Measurements from ENCODE around the gene PES1. TPM values are rescaled to one million over a fixed set of nuclear protein-coding genes. Genes with fewer than 3 reads are reported as not detected.

PES1 gene
- total RNA-seq, 1 experiment from 2014 or later = 167 TPM

GRCh38 chr22:30605449-30606110 is 13.9 kb upstream of the PES1 start (continued):
- TF ChIP-seq ATF3 (IDR thresholded peaks at IDR 0.05) = no peak

- no peak overlapping the region for H3K27ac ChIP-seq (ENCODE audit: low read depth, low read length)
Measured at GRCh38 chr22:30604723-30605122, 13.0 kb upstream of the PES1 start.

GRCh38 chr22:30603801-30604200 is 12.1 kb upstream of the PES1 start:
- intact Hi-C loops (cut with micrococcal nuclease) = loop anchor here (2.0 to 10.0 kb wide), 2 partner anchors 151 to 213 kb away; no protein-coding TSS in a partner anchor
- DNase-seq (ENCODE audit: low read depth, low spot score) (no peak), ATAC-seq (no peak)
- no peaks in the 10 kb centered on the region for H3K9me2 ChIP-seq (ENCODE audit: insufficient read depth)
- no peak overlapping the region for H2AFZ ChIP-seq (ENCODE audit: low read depth, low read length, poor library complexity, severe bottlenecking)
- H3K9me3 ChIP-seq (ENCODE audit: control insufficient read depth in 1 of 2, insufficient read depth in 1 of 2, low read depth in 1 of 2, low read length in 2 of 2) = no peaks in the 10 kb centered on the region
- H3K36me3 ChIP-seq (ENCODE audit: control insufficient read depth in 1 of 2, insufficient read depth in 2 of 2, low read length in 2 of 2) = no peaks in the 10 kb centered on the region
- no peaks in the 10 kb centered on the region for H3K79me2 ChIP-seq (ENCODE audit: insufficient read depth, low read length)
- no peak overlapping the region for H3K4me2 ChIP-seq (ENCODE audit: low read length)
- no peak overlapping the region for H3K27ac ChIP-seq (ENCODE audit: low read depth, low read length)
- ChIA-PET POLR2A (no interaction called here), RAD21 (ENCODE audit: low non-redundant PET in 1 of 2, low total read pairs in 2 of 2, uncharacterized antibody in 2 of 2, unreplicated experiment in 2 of 2) (no interaction called here), CTCF (interaction anchor here (1.1 kb wide), 2 partner anchors 15 to 151 kb away, joined by 3 to 4 read pairs; no protein-coding TSS in a partner anchor)
- no peaks in the 10 kb centered on the region for H3K27me3 ChIP-seq (ENCODE audit: insufficient read depth, low read length)
- no peak overlapping the region for H3K9ac ChIP-seq (ENCODE audit: low read length)
- H4K20me1 ChIP-seq (ENCODE audit: insufficient read depth) = no peaks in the 10 kb centered on the region
- H3K4me1 ChIP-seq (ENCODE audit: control insufficient read depth in 1 of 2, insufficient read depth in 2 of 2, low read length in 2 of 2) = peaks cover 11 to 37% of the 10 kb centered on the region in 2 experiments
- no TSS peak for BruUV-seq (replicated peaks)
- no peak overlapping the region for H3K4me3 ChIP-seq (replicated peaks in 1 of 2; ENCODE audit: low read depth in 1 of 2, low read length in 2 of 2)
- TF ChIP-seq ATF3 (IDR thresholded peaks at IDR 0.05) (no peak), FOSL1 (IDR thresholded peaks at IDR 0.05; ENCODE audit: low read depth) (no peak), ELF1 (IDR thresholded peaks at IDR 0.05; ENCODE audit: borderline replicate concordance, low read depth) (no peak), ZNF274 (IDR thresholded peaks at IDR 0.05; ENCODE audit: low read depth, low read length) (no peak), JUND (IDR thresholded peaks at IDR 0.05) (no peak), YY1 (IDR thresholded peaks at IDR 0.05; ENCODE audit: extremely low read depth, insufficient replicate concordance, low read depth, low read length) (no peak), EZH2 (IDR thresholded peaks at IDR 0.05) (no peak), REST (IDR thresholded peaks at IDR 0.05; ENCODE audit: low read depth) (no peak), EGR1 (IDR thresholded peaks at IDR 0.05; ENCODE audit: low read depth) (no peak), RAD21 (IDR thresholded peaks at IDR 0.05; ENCODE audit: low read depth) (no peak)

More at GRCh38 chr22:30604723-30605122, 13.0 kb upstream of the PES1 start:
- Histone ChIP-seq H3K9ac (ENCODE audit: low read length) (no peak overlapping the region), H3K79me2 (ENCODE audit: insufficient read depth, low read length) (no peaks in the 10 kb centered on the region), H3K27me3 (ENCODE audit: insufficient read depth, low read length) (no peaks in the 10 kb centered on the region), H3K9me3 (ENCODE audit: control insufficient read depth in 1 of 2, insufficient read depth in 1 of 2, low read depth in 1 of 2, low read length in 2 of 2) (no peaks in the 10 kb centered on the region), H3K9me2 (ENCODE audit: insufficient read depth) (no peaks in the 10 kb centered on the region), H3K4me1 (ENCODE audit: control insufficient read depth in 1 of 2, insufficient read depth in 2 of 2, low read length in 2 of 2) (peaks cover 21 to 46% of the 10 kb centered on the region in 2 experiments), H4K20me1 (ENCODE audit: insufficient read depth) (no peaks in the 10 kb centered on the region), H3K36me3 (ENCODE audit: control insufficient read depth in 1 of 2, insufficient read depth in 2 of 2, low read length in 2 of 2) (no peaks in the 10 kb centered on the region), H3K4me2 (ENCODE audit: low read length) (no peak overlapping the region), H3K4me3 (replicated peaks in 1 of 2; ENCODE audit: low read depth in 1 of 2, low read length in 2 of 2) (no peak overlapping the region), H2AFZ (ENCODE audit: low read depth, low read length, poor library complexity, severe bottlenecking) (peak overlapping the region; percentile 72)
- RAD21 ChIA-PET (ENCODE audit: low non-redundant PET in 1 of 2, low total read pairs in 2 of 2, uncharacterized antibody in 2 of 2, unreplicated experiment in 2 of 2) = no interaction called here
- DNase-seq (ENCODE audit: low read depth, low spot score) (no peak), ATAC-seq (no peak)
- POLR2A ChIA-PET = no interaction called here
- TF ChIP-seq FOSL1 (IDR thresholded peaks at IDR 0.05; ENCODE audit: low read depth) (no peak), CEBPB (IDR thresholded peaks at IDR 0.05; ENCODE audit: low read depth) (no peak), JUND (IDR thresholded peaks at IDR 0.05) (no peak), CBX3 (IDR thresholded peaks at IDR 0.05; ENCODE audit: low read depth) (no peak), EZH2phosphoT487 (IDR thresholded peaks at IDR 0.05; ENCODE audit: borderline replicate concordance) (no peak), POLR2AphosphoS5 (IDR thresholded peaks at IDR 0.05; ENCODE audit: low read depth, low read length) (no peak), EZH2 (IDR thresholded peaks at IDR 0.05) (no peak), SRF (IDR thresholded peaks at IDR 0.05; ENCODE audit: low read depth) (no peak), SIN3A (IDR thresholded peaks at IDR 0.05; ENCODE audit: low read depth) (no peak), YY1 (IDR thresholded peaks at IDR 0.05; ENCODE audit: extremely low read depth, insufficient replicate concordance, low read depth, low read length) (no peak), SP1 (IDR thresholded peaks at IDR 0.05; ENCODE audit: low read depth) (no peak)
- intact Hi-C loops (cut with micrococcal nuclease) = loop anchor here (10.0 kb wide), 1 partner anchor 150 kb away; no protein-coding TSS in a partner anchor
- no TSS peak for BruUV-seq (replicated peaks)
- CTCF ChIA-PET = interaction anchor here (1.0 to 1.1 kb wide), 3 partner anchors 13 to 151 kb away, joined by 3 to 4 read pairs (median 4); partner anchors contain the start of gene PES1

Measured in HCT116 (cell line).